GM12878 (cell line): Measurements from ENCODE around the gene LDLRAD4. TPM values are rescaled to one million over a fixed set of nuclear protein-coding genes. Genes with fewer than 3 reads are reported as not detected.

Source experiments
- ATAC-seq: fragments of 200-7000 bp; cut with Tn5 transposase; 3 replicates; pipeline ENCODE4 v1.9.1; 2020; ENCODE audit warnings: mild to moderate bottlenecking, moderate library complexity
- BruUV-seq: library from RNA; stranded (reverse); fragments of 400-500 nt; replicated peaks from 2 replicates; lab custom pipeline; 2021; lab: Mats Ljungman, UMichigan
- CTCF ChIA-PET: fragments of 300-600 bp; sonication (Branson Sonifier 250); formaldehyde crosslinking; extraction: SDS; loops from one replicate; lab custom pipeline; 2021; ENCODE audit warnings: inconsistent platforms; lab: Yijun Ruan, JAX
- POLR2A ChIA-PET: fragments of 350-600 bp; formaldehyde crosslinking; extraction: SDS; loops from one replicate; lab custom pipeline; 2021; ENCODE audit warnings: inconsistent platforms; lab: Charles Lee
- RAD21 ChIA-PET: fragments of 300-600 bp; sonication (Branson Sonifier 250); formaldehyde crosslinking; loops from one replicate; lab custom pipeline; 2023; ENCODE audit warnings: antibody characterized with exemption; ENCODE audit not compliant: unreplicated experiment; lab: Charles Lee
- SMC1A ChIA-PET: fragments of 300-600 bp; sonication (Branson Sonifier 250); formaldehyde crosslinking; loops from one replicate; lab custom pipeline; 2023; ENCODE audit not compliant: unreplicated experiment, uncharacterized antibody; lab: Charles Lee
- DNase-seq: peaks from one replicate; pipeline ENCODE4 v3.0.0-alpha.2; 2011; ENCODE audit warnings: low read depth, low spot score
- FAIRE-seq: peaks from 3 replicates; lab custom pipeline; 2011; peaks lifted over from hg19 to GRCh38; lab: Jason Lieb, UNC
- H2AFZ ChIP-seq: 2 replicates; pipeline ENCODE4 v1.6.0; 2011; ENCODE audit warnings: low read depth, low read length, control low read depth; ENCODE audit not compliant: control insufficient read depth
- H3K27ac ChIP-seq: 2 replicates; pipeline ENCODE4 v1.5.1; 2011; ENCODE audit warnings: control low read depth; ENCODE audit not compliant: control insufficient read depth, insufficient read depth
- H3K27me3 ChIP-seq, 2 experiments: replicated peaks in 1 of 2; 2 replicates each; pipeline versions ENCODE4 v1.6.0 to v1.6.1; 2011; ENCODE audit warnings: low read length in 1 of 2; ENCODE audit not compliant: control insufficient read depth in 2 of 2, insufficient read depth in 2 of 2
- H3K36me3 ChIP-seq, 2 experiments: 2 replicates each; pipeline ENCODE4 v1.5.1; 2011; ENCODE audit warnings: low read length in 1 of 2; ENCODE audit not compliant: control insufficient read depth in 2 of 2, insufficient read depth in 2 of 2
- H3K4me1 ChIP-seq: 2 replicates; pipeline ENCODE4 v1.6.1; 2011; ENCODE audit warnings: mild to moderate bottlenecking, low read length, moderate library complexity, mixed read lengths; ENCODE audit not compliant: control insufficient read depth, insufficient read depth
- H3K4me2 ChIP-seq: 2 replicates; pipeline ENCODE4 v1.6.0; 2011; ENCODE audit warnings: control low read depth; ENCODE audit not compliant: control insufficient read depth, insufficient read depth
- H3K4me3 ChIP-seq: fragments of 200-600 bp; sonication (generic); 2 replicates; pipeline ENCODE4 v1.5.1; 2016
- H3K79me2 ChIP-seq: 2 replicates; pipeline ENCODE4 v1.6.0; 2011; ENCODE audit warnings: low read length; ENCODE audit not compliant: control insufficient read depth, insufficient read depth
- H3K9ac ChIP-seq: 2 replicates; pipeline ENCODE4 v1.8.0; 2011; ENCODE audit warnings: low read length, control low read depth, mixed read lengths; ENCODE audit not compliant: control insufficient read depth, insufficient read depth
- H3K9me3 ChIP-seq: replicated peaks from 3 replicates; pipeline ENCODE4 v1.5.1; 2011; ENCODE audit warnings: mild to moderate bottlenecking, low read length; ENCODE audit not compliant: control insufficient read depth, insufficient read depth
- H4K20me1 ChIP-seq: 2 replicates; pipeline ENCODE4 v1.6.0; 2011; ENCODE audit not compliant: control insufficient read depth, insufficient read depth
- CREB1 ChIP-seq: IDR thresholded peaks from 2 replicates; pipeline ENCODE4 v1.6.1; 2012; ENCODE audit warnings: low read depth, mild to moderate bottlenecking, inconsistent platforms
- CUX1 ChIP-seq: IDR thresholded peaks from 2 replicates; pipeline ENCODE4 v1.6.1; 2012; ENCODE audit warnings: improper control_type of control experiment, low read depth, low read length; ENCODE audit not compliant: insufficient replicate concordance
- E2F4 ChIP-seq: IDR thresholded peaks from 2 replicates; pipeline ENCODE4 v1.6.1; 2012; ENCODE audit warnings: low read depth, low read length, improper control_type of control experiment
- EED ChIP-seq: sonication (generic); IDR thresholded peaks from 2 replicates; pipeline ENCODE4 v1.6.1; 2016; ENCODE audit warnings: antibody characterized with exemption, low read depth
- FOXM1 ChIP-seq: IDR thresholded peaks from 2 replicates; pipeline ENCODE4 v1.6.1; 2012; ENCODE audit warnings: low read depth, mild to moderate bottlenecking, inconsistent platforms, low read length, moderate library complexity
- HDAC2 ChIP-seq: fragments of 200-600 bp; sonication (generic); IDR thresholded peaks from 2 replicates; pipeline ENCODE4 v1.6.1; 2017
- IKZF1 ChIP-seq: fragments of 450-650 bp; conservative IDR thresholded peaks from 2 replicates; pipeline ENCODE4 v1.6.1; 2017; ENCODE audit warnings: antibody characterized with exemption, mild to moderate bottlenecking
- MLLT1 ChIP-seq: fragments of 450-650 bp; IDR thresholded peaks from 2 replicates; pipeline ENCODE4 v1.6.1; 2016; ENCODE audit warnings: mild to moderate bottlenecking
- NFYA ChIP-seq: IDR thresholded peaks from 2 replicates; pipeline ENCODE4 v1.6.1; 2011; ENCODE audit warnings: low read depth, mild to moderate bottlenecking, low read length, improper control_type of control experiment, borderline replicate concordance
- PAX8 ChIP-seq: fragments of 450-650 bp; IDR thresholded peaks from 2 replicates; pipeline ENCODE4 v1.6.1; 2017; ENCODE audit warnings: mild to moderate bottlenecking, moderate library complexity
- SPI1 ChIP-seq: IDR thresholded peaks from 2 replicates; pipeline ENCODE4 v1.6.1; 2011; ENCODE audit warnings: low read depth, mild to moderate bottlenecking, low read length, moderate library complexity, borderline replicate concordance; ENCODE audit not compliant: insufficient read depth
- TCF12 ChIP-seq: IDR thresholded peaks from 2 replicates; pipeline ENCODE4 v1.6.1; 2011; ENCODE audit warnings: low read depth, mild to moderate bottlenecking, low read length
- YY1 ChIP-seq: IDR thresholded peaks from 2 replicates; pipeline ENCODE4 v1.6.1; 2011; ENCODE audit warnings: low read depth, mild to moderate bottlenecking, low read length
- ZNF274 ChIP-seq: IDR thresholded peaks from one replicate; pipeline ENCODE4 v1.8.0; 2011; ENCODE audit not compliant: insufficient read length, insufficient read depth
- WGBS: methylation state at CpG from one replicate; pipeline ENCODE4 v1.1.6; 2016; ENCODE audit warnings: low lambda C conversion rate; ENCODE audit not compliant: insufficient replicate concordance, insufficient coverage; ENCODE audit errors: missing lambda C conversion rate; 5-methylcytosine and 5-hydroxymethylcytosine counted together
- in situ Hi-C: fragments of 300-500 bp; cut with MboI; formaldehyde crosslinking; loops from 9 replicates; pipeline ENCODE4 v1.14.3; 2018; ENCODE audit warnings: mixed read lengths
- intact Hi-C: fragments of 100-400 bp; cut with micrococcal nuclease; formaldehyde crosslinking; loops from one replicate; pipeline ENCODE4 v1.14.2; 2022; ENCODE audit not compliant: unreplicated experiment
- polyA plus RNA-seq, 11 experiments: library from polyadenylated mRNA; depleted of rRNA in 4 of 11; unstranded in 6 of 11; stranded (reverse) in 5 of 11; fragments of >200 nt; fragmentation: Nextera tagmentation in 4 of 11; fragmentation: Illumina TruSeq in 1 of 11; extraction: Ambion mirVana in 4 of 11; extraction: Trizol in 1 of 11; gene quantifications; 1 replicate in 1 of 11; 2 replicates in 10 of 11; pipeline versions ENCODE4 v1.2.1 to v1.2.3, GENCODE V29; 2011 to 2016; ENCODE audit warnings: inconsistent platforms in 2 of 11, missing spikeins in 2 of 11, low read depth in 1 of 11
- total RNA-seq, 4 experiments: library from RNA; depleted of rRNA in 3 of 4; stranded (reverse); fragments of >200 nt in 3 of 4; fragmentation: Illumina TruSeq in 1 of 4; extraction: Trizol in 1 of 4; gene quantifications; 2 replicates each; pipeline versions ENCODE4 v1.2.1 to v1.2.3, GENCODE V29; 2013 to 2021
- TF ChIP-seq, protein P1 (sequence below): fragments of 450-650 bp; formaldehyde crosslinking; IDR thresholded peaks from 2 replicates; pipeline ENCODE4 v1.4.0; 2022; ENCODE audit warnings: mild to moderate bottlenecking, moderate library complexity

The LDLRAD4 gene
- total and polyA plus RNA-seq, 10 of the 15 experiments (the other 5 are each of a cell fraction or from before 2014, with no cell fraction given) = 2.7 to 16.8 (median 11.2) TPM

DNA sequence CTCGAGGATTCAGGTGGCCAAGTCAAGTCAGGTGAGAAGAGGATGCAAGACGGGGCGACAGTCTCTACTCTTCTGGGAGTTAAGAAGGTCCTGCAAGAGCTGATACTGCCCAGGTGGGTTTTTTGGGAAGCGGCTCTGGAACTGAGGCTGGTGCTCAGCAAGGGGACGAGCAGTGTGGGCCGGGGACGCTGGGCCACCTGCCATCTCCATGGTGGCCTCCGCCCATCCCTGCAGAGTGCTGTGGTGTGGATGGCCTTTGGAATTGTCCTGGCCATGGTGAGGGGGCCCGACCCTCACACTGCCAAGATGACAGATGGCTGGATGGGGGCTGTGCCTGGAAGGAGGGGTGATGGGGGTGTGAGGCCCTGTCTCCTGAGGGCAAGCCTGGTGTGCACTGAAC, 34.2 kb upstream of the LDLRAD4 start:
- no peak for DNase-seq
- CTCF ChIA-PET = interaction anchor here (0.6 kb wide), 1 partner anchor 165 kb away, joined by 3 read pairs; no protein-coding TSS in a partner anchor
- TF ChIP-seq SPI1 (no peak), TCF12 (no peak), ZNF274 (no peak), PAX8 (no peak), YY1 (no peak), FOXM1 (no peak), HDAC2 (no peak), MLLT1 (no peak), NFYA (no peak), EED (no peak), IKZF1 (no peak), E2F4 (no peak), CREB1 (no peak), CUX1 (no peak)
- TF ChIP-seq, protein P1, sequence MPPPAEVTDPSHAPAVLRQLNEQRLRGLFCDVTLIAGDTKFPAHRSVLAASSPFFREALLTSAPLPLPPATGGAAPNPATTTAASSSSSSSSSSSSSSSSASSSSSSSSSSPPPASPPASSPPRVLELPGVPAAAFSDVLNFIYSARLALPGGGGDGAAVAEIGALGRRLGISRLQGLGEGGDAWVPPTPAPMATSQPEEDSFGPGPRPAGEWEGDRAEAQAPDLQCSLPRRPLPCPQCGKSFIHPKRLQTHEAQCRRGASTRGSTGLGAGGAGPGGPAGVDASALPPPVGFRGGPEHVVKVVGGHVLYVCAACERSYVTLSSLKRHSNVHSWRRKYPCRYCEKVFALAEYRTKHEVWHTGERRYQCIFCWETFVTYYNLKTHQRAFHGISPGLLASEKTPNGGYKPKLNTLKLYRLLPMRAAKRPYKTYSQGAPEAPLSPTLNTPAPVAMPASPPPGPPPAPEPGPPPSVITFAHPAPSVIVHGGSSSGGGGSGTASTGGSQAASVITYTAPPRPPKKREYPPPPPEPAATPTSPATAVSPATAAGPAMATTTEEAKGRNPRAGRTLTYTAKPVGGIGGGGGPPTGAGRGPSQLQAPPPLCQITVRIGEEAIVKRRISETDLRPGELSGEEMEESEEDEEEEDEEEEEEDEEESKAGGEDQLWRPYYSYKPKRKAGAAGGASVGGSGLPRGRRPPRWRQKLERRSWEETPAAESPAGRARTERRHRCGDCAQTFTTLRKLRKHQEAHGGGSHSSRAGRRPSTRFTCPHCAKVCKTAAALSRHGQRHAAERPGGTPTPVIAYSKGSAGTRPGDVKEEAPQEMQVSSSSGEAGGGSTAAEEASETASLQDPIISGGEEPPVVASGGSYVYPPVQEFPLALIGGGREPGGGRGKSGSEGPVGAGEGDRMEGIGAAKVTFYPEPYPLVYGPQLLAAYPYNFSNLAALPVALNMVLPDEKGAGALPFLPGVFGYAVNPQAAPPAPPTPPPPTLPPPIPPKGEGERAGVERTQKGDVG (CRISPR knock-in tag) = no peak

More for the DNA sequence above, 34.2 kb upstream of the LDLRAD4 start:
- Histone ChIP-seq H2AFZ (no peak overlapping the region), H3K36me3 (no peaks in the 10 kb centered on the region), H3K27ac (no peak overlapping the region), H3K9ac (no peak overlapping the region), H4K20me1 (no peaks in the 10 kb centered on the region), H3K27me3 (no peaks in the 10 kb centered on the region; a peak in 3 of 4 replicates), H3K4me3 (no peak overlapping the region), H3K9me3 (no peaks in the 10 kb centered on the region; the same call in 2 of the 3 replicates), H3K4me2 (no peak overlapping the region), H3K4me1 (no peaks in the 10 kb centered on the region), H3K79me2 (no peaks in the 10 kb centered on the region)
- RAD21 ChIA-PET = no interaction called here
- in situ Hi-C loops (no loop called here), intact Hi-C loops (no loop called here)
- SMC1A ChIA-PET = no interaction called here
- WGBS = 29% methylated on average over 9 of the region's 9 CpGs
- ATAC-seq = no peak
- POLR2A ChIA-PET = no interaction called here
- BruUV-seq = no TSS peak
- FAIRE-seq = no peak
